Activated CD8-positive, alpha-beta memory T cell treated with anti-CD3 and anti-CD28 coated beads for 24 hours (primary cell): ENCODE results near the gene SLC26A3.
"Not testable (repeated sequence)": the region's sequence is repeated elsewhere in the genome, so short reads cannot be mapped to it uniquely, and the experiment has no call there.

ENCODE experiments used
- DNase-seq: peaks from one replicate; pipeline ENCODE4 v3.0.0-alpha.2; 2020

Gene SLC26A3

GRCh38 chr7:107803009-107803610, at the start of gene SLC26A3:
Gene SLC26A3, minus strand, starts transcription at chr7:107803223. Its CDS starts 8,714 bp downstream, at chr7:107794509.
- DNase-seq, result no peak

DNA sequence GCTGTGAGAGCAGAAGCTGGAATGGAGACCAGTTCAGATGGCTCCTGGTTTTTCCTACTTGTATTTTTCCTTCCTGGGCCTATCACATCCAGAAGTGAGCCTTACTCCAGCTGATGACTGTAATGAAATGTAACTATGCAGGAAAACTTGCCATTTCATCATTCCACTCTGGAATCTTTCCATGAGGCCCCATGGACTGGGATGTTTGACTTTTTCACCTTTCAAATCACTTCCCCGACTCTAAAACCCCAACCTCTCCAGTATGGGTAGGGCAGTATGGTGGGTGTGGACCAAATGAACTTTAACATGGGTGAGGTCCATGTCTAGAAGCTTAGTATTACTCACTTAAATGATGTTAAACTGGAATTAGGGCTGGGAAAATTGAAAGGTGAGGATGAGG, 47.6 kb upstream of the SLC26A3 start:
- DNase-seq, result no peak

DNA sequence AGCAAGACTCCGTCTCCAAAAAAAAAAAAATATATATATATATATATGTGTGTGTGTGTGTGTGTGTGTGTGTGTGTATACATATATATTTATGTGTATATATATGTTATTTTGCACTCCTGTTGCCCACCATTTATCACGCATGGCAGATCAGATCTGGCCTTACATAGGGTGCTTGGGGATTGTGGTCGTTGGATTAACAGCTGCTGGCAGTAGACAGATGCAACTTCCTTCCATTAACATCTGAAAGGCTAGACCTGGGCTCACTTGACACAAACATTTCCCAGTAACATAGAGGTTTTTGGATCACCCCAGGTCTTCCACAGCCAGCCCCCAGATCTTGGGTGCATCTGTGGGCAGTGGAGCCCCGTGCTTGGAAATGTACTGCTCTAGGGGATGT, 47.2 kb upstream of the SLC26A3 start:
- DNase-seq, result no peak

GRCh38 chr7:107848211-107848610, 45.2 kb upstream of the SLC26A3 start:
- DNase-seq, result not testable (repeated sequence)

DNA sequence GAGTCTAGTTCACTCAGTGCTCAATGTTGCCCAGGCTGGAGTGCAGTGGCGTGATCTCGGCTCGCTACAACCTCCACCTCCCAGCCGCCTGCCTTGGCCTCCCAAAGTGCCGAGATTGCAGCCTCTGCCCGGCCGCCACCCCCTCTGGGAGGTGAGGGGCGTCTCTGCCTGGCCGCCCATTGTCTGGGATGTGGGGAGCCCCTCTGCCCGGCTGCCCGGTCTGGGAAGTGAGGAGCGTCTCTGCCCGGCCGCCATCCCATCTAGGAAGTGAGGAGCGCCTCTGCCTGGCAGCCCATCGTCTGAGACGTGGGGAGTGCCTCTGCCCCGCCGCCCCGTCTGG, 44.8 kb upstream of the SLC26A3 start:
- DNase-seq, result not testable (repeated sequence)

DNA sequence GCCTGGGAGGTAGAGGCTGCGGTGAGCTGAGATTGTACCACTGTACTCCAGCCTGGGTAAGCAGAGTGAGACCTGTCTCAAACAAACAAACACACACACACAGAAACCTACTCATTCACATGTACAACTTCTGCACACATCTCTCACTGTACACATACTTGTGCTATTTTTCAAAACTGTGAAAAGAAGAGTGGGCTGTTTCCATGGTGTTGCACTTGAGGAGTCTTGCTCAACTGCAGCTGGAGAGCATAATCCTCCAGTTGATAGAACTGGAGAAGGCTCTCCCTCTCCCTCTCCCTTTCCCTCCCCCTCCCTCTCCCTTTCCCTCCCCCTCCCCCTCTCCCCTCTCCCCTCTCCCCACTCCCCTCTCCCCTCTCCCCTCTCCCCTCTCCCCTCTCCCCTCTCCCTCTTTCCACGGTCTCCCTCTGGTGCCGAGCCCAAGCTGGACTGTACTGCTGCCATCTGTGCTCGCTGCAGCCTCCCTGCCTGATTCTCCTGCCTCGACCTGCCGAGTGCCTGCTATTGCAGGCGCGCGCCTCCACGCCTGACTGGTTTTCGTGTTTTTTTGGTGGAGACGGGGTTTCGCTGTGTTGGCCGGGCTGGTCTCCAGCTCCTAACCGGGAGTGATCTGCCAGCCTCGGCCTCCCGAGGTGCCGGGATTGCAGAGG, 44.3 kb upstream of the SLC26A3 start:
- no peak for DNase-seq

- no peak for DNase-seq
These were observed 43.3 kb upstream of the SLC26A3 start for GRCh38 chr7:107846324-107846723.

GRCh38 chr7:107843184-107843583, 40.2 kb upstream of the SLC26A3 start:
- no peak for DNase-seq

DNA sequence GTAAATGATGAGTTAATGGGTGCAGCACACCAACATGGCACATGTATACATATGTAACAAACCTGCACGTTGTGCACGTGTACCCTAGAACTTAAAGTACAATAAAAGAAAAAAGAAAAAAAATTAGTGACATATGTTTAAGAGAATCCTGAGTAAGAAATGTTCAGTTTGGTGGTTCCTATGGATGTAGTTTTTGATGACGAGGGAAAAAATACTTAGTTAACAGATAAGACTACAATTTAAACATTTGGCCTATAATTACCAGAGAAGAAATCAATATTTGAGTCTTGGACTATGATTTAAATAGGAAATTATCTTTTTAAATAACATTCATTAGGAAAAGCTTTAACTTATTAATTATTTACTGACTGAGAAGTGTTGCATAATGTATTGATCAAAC, 39.2 kb upstream of the SLC26A3 start:
- no peak for DNase-seq

GRCh38 chr7:107838816-107839565, 36.0 kb upstream of the SLC26A3 start:
- DNase-seq, result no peak

DNA sequence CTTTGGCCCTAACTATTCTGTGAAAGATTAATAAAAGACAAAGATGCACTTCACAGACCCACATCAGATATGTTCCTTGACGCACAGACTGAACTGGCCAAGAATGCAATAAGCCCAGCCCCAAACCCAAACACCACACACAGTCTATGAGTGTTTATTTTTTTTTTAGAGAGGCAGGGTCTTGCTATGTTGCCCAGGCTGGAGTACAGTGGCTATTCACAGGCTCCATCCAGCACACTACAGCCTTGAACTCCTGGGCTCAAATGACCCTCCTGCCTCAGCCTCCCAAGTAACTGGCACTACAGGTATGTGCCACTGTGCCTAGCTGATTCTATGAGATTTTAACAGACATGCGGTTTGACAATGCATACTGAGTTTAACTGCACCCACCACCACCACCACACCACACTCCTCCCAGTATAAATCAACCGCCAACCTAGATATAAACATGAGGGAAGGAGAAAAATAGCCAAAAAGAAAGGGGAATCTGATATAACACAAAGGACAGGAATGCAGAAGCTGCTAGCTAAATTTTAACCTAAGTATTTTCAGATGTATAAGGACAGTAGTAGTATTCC, 35.1 kb upstream of the SLC26A3 start:
- no peak for DNase-seq

GRCh38 chr7:107837145-107837512, 34.1 kb upstream of the SLC26A3 start:
- no peak for DNase-seq

GRCh38 chr7:107836237-107837144, 33.5 kb upstream of the SLC26A3 start:
- DNase-seq, result no peak

DNA sequence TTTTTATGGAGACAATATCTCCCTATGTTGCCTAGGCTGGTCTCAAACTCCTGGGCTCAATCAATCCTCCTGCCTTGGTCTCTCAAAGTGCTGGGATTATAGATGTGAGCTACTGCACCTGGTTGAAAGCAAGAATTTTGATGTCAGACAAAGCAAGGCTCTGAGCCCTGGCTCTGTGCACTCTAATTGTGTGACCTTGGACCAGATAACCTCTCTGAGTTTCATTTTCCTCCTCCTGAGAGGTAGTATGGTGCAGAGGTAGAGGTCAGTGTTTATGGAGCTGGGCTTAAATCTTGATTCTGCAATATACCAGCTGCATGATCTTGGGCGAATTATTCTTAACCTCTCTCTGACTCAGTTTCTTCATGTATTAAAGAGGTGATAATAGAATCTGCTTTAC, 31.4 kb upstream of the SLC26A3 start:
- no peak for DNase-seq

DNA sequence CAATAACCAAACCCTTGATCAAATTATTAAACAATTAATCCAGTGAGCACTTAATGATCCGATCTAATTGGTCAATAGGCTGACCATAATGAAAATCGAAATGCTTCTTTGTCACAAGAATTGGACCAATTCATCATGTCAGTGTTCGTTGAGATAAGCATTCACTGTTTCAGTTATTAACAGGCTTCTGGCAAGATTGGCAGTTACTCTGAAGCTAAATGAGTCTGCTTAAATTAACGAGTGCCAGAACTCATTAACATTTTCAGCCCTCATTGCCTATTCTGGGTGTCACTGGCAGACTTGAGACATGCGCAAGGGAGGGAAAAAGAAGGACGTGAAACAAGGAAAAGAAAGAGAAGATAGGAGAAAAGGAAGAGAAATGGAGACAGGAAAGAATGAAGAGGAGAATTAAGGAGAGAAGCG, 30.7 kb upstream of the SLC26A3 start:
- no peak for DNase-seq

GRCh38 chr7:107830420-107830819, 27.4 kb upstream of the SLC26A3 start:
- DNase-seq, result no peak

DNA sequence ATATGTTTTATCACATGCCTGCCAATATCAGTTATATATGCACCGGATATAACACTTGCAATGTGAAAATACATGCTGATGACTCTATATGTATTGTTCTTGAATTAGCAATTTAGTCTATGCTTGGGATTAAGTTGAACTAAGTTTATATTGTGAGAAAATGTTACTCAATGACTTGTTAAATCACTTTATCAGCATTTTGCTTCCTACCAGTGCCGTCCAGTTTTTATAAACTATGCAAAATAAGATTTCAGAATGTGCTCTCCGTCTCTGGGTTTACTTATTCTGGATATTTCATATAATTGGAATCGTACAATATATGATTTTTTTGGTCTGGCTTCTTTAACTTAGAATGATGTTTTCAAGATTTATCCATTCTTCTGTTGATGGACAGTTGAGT, 25.5 kb upstream of the SLC26A3 start:
- DNase-seq, result no peak

GRCh38 chr7:107827501-107827900, 24.5 kb upstream of the SLC26A3 start:
- no peak for DNase-seq

DNA sequence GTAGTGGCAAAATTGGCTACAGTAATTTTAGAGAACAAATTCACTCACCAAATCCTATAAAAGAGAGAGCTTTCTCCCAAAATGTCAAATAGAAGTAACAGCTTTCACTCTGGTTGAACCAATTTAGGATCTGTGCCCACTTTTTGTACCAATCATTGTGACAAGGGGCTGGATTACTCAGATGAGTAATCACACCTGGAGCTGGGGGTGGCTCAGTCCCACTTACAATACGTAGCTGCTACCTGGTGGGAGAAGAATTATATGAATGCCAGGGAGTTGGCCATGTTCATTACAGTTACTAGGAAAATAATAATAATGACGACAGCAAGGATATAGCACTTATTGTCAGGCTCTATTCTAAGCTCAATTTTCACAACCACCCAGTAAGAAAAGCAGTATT, 23.4 kb upstream of the SLC26A3 start:
- DNase-seq, result no peak

DNA sequence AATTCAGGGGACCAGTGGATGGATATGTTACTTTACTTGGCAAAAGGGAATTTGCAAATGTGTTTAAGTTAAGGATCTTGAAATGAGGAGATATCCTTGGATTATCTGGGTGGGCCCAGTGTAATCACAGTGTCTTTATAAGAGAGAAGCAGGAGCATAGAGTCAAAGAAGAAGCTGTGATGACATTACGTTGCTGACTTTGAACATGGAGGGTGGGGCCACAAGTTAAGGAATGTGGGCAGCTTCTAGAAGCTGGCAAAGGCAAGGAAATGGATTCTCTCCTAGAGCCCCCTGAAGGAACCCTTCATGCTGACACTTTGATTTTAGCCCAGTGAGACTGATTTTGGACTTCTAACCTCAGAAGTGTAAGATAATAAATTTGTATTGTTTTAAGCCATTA, 21.8 kb upstream of the SLC26A3 start:
- DNase-seq, result no peak

DNA sequence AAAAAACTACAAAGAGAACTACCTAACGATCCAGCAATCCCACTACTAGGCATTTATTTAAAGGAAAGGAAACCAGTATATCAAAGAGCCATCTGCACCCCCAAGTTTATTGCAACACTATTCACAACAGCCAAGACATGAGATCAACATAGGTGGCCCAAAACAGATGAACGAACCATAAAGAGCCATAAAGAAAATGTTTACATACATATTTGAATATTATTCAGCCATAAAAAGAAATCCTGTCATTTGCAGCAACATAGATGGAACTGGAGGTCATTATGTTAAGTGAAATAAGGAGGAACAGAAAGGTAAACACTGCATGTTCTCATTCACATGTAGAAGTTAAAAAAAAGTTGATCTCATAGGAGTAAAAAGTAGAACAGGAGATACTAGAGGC, 15.6 kb upstream of the SLC26A3 start:
- no peak for DNase-seq

DNA sequence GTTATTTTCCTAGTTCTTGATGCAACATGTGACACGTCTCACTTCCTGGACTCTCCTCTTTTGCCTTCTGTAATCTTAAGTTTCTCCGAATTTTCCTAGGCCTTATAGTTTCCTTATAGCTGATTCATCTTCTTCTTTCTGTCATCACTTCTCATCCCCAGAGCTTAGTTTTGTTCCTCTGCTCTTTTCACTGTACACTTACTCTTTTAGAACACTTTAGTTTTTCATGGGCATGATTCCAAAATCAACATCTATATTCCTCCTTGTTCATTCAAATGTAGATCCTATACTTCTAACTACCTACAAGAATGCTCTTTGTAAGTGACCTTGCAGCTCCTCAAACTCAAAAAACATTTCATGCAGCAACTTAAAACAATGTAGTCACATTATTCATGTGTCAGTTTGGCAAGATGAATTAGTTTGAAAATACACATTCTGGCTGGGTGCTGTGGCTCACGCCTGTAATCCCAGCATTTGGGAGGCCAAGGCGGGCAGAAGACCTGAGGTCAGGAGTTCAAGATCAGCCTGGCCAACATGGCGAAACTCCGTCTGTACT, 13.1 kb upstream of the SLC26A3 start:
- no peak for DNase-seq
